Neutrophil (primary cell): Measurements from ENCODE around the gene TNFAIP8L2.
"Not testable (repeated sequence)": the region's sequence is repeated elsewhere in the genome, so short reads cannot be mapped to it uniquely, and the experiment has no call there.

ENCODE experiments used
- H3K27ac ChIP-seq: fragments of 200-600 bp; sonication (generic); 2 replicates; pipeline ENCODE4 v1.5.1; 2016; ENCODE audit warnings: mild to moderate bottlenecking, moderate library complexity
- H3K27me3 ChIP-seq: fragments of 200-600 bp; sonication (generic); 2 replicates; pipeline ENCODE4 v1.6.0; 2016; ENCODE audit warnings: mild to moderate bottlenecking
- H3K36me3 ChIP-seq: fragments of 200-600 bp; sonication (generic); 2 replicates; pipeline ENCODE4 v1.5.1; 2017
- H3K4me1 ChIP-seq, 2 experiments: fragments of 200-600 bp in 1 of 2; sonication (generic) in 1 of 2; 1 replicate in 1 of 2; 2 replicates in 1 of 2; pipeline versions ENCODE4 v1.5.1 to v1.6.1; 2013 to 2016; ENCODE audit warnings: low read depth in 1 of 2, low read length in 1 of 2, mild to moderate bottlenecking in 1 of 2, moderate library complexity in 1 of 2; ENCODE audit not compliant: control insufficient read depth in 1 of 2, insufficient read depth in 1 of 2
- H3K4me3 ChIP-seq, 2 experiments: fragments of 200-600 bp in 1 of 2; sonication (generic) in 1 of 2; 1 replicate in 1 of 2; 2 replicates in 1 of 2; pipeline ENCODE4 v1.5.1; 2013 to 2016; ENCODE audit warnings: low read depth in 1 of 2, low read length in 1 of 2, mild to moderate bottlenecking in 1 of 2, moderate library complexity in 1 of 2
- H3K9me3 ChIP-seq: fragments of 200-600 bp; sonication (generic); 2 replicates; pipeline ENCODE4 v1.5.1; 2016
- TF ChIP-seq, protein P1 (sequence below): fragments of 200-600 bp; sonication (generic); IDR thresholded peaks from 2 replicates; pipeline ENCODE4 v1.5.1; 2016; ENCODE audit warnings: antibody characterized with exemption

Gene TNFAIP8L2

DNA sequence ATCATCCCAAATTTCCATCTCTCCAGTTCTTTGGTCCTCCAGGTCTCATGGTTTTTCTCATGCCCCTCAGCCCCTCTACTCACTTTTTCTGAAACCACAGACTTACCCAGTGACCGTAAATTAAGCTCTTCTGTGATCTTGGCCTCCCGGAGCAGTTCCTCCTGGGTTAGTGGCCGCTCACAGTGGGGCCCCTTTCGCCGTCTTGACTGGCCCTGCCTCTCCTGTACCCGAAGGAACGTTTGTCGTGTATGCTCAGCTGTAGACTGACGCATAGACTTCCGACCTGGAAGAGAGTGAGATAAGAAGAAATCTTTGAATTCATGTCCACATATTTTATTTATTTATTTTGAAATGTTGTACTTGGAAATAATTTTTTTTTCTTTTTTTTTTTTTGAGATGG, 27.8 kb downstream of the TNFAIP8L2 start:
- no peak overlapping the region for H3K4me3 ChIP-seq
- H3K27me3 ChIP-seq: no peaks in the 10 kb centered on the region
- H3K9me3 ChIP-seq: no peaks in the 10 kb centered on the region
- H3K4me1 ChIP-seq: peaks cover 6% of the 10 kb centered on the region in 2 experiments
- peaks cover 66% of the 10 kb centered on the region for H3K36me3 ChIP-seq
- no peak overlapping the region for H3K27ac ChIP-seq
- TF ChIP-seq, protein P1, sequence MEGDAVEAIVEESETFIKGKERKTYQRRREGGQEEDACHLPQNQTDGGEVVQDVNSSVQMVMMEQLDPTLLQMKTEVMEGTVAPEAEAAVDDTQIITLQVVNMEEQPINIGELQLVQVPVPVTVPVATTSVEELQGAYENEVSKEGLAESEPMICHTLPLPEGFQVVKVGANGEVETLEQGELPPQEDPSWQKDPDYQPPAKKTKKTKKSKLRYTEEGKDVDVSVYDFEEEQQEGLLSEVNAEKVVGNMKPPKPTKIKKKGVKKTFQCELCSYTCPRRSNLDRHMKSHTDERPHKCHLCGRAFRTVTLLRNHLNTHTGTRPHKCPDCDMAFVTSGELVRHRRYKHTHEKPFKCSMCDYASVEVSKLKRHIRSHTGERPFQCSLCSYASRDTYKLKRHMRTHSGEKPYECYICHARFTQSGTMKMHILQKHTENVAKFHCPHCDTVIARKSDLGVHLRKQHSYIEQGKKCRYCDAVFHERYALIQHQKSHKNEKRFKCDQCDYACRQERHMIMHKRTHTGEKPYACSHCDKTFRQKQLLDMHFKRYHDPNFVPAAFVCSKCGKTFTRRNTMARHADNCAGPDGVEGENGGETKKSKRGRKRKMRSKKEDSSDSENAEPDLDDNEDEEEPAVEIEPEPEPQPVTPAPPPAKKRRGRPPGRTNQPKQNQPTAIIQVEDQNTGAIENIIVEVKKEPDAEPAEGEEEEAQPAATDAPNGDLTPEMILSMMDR: no peak

DNA sequence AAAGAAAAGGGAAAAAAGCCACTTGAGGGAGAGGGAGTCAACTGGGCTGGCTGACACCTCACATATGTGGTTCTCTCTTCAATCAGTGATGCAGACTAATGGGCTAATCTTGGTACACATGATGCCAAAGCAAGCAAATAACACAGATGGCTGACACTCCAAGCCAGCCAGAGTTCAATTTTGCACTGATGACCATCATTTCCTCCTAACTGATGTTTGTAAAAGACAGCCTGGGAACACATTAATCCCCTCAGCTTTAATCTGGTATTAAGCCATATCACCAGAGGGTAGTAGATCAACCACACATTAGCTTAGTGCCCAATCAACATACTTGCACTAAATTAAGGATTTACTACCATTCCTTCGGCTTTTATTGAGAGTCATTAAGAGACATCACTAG, 30.8 kb downstream of the TNFAIP8L2 start:
- TF ChIP-seq, protein P1: no peak
- no peak overlapping the region for H3K4me3 ChIP-seq
- H3K36me3 ChIP-seq: peaks cover 36% of the 10 kb centered on the region
- H3K27me3 ChIP-seq: peaks cover 4% of the 10 kb centered on the region
- no peaks in the 10 kb centered on the region for H3K9me3 ChIP-seq
- H3K27ac ChIP-seq: no peak overlapping the region
- peaks cover 10 to 17% of the 10 kb centered on the region in 2 experiments for H3K4me1 ChIP-seq

DNA sequence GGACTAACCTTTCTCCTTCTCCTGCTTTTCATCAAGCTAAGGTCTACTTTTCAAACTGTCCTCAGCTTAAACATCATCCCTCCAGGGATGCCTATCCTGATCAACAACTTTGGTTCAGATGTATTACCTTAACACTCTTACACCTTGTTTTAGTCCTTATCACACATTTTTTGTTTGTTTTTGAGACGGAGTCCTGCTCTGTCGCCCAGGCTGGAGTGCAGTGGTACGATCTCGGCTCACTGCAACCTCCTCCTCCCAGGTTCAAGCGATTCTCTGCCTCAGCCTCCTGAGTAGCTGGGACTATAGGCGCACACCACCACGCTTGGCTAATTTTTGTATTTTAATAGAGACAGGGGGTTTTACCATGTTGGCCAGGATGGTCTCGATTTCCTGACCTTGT, 32.2 kb downstream of the TNFAIP8L2 start:
- Histone ChIP-seq H3K36me3 (peaks cover 22% of the 10 kb centered on the region), H3K4me1 (peaks cover 10 to 17% of the 10 kb centered on the region in 2 experiments), H3K27me3 (peaks cover 17% of the 10 kb centered on the region)
- not testable (repeated sequence) for H3K27ac ChIP-seq, H3K9me3 ChIP-seq, H3K4me3 ChIP-seq

DNA sequence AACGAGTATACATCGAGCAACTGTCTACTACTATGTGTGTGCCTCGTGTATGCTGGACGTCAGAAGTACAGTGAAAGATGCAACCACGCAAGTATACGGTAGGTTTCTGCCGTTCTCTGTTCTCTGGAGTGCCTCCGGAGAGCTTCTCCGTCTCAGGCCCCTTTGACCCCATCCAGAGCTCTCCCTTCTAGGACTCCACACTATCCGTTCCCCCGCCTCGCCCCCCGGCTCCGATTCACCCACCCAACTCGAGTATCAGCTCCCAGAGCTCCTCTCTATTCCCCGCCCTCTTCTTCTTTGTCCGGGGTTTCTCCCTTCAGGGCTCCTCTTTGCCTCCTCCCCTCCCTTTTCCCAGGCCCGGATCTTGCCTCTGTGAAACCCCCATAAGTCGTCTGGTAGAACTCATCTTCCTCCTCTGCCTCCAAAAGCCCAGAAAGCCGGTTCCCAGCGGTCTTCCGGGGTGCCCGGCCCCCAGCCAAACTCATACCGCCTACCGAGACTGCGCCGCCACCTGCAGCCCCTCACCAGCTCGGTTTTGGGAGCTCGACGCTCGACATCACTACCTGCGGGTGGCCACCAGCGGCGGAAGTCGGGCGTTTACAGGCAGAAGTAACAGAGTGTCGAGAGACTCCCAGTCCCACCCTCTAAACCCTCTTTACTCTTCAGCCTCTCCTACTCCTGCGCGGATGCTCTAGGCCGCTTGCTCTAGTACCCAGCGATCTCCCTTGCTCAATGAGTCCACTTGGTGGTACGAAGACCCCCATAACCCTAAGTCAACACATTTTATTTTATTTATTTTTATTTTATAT, 33.4 kb downstream of the TNFAIP8L2 start, which contains the start of gene VPS72:
Gene VPS72 (minus strand): TSS at position 561 of the 809 bp plus-strand sequence. CDS start 76 bp downstream, at position 485.
- peak within 1 kb of the TSS; percentile 84 for H3K27ac ChIP-seq
- peaks cover 10 to 17% of the 10 kb centered on the region in 2 experiments for H3K4me1 ChIP-seq
- H3K9me3 ChIP-seq: no peaks in the 10 kb centered on the region
- peaks cover 29% of the 10 kb centered on the region for H3K27me3 ChIP-seq
- H3K36me3 ChIP-seq: peaks cover 10% of the 10 kb centered on the region
- peak within 1 kb of the TSS; percentile 67 to 79 for H3K4me3 ChIP-seq
- TF ChIP-seq, protein P1: peak; percentile 58

DNA sequence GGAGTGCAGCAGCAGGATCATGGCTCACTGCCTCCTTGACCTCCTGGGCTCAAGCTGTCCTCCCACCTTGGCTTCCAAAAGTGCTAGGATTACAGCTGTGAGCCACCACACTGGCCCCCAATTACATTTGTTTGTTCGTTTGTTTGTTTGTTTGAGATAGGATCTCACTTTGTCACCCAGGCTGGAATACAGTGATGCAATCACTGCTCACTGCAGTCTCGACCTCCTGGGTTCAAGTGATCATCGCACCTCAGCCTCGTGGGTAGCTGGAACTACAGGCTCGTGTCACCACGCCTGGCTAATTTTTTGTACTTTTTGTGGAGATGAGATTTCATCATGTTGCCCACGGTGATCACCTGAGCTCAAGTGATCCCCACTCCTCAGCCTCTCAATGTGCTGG, 35.6 kb downstream of the TNFAIP8L2 start:
- H3K9me3 ChIP-seq: no peaks in the 10 kb centered on the region
- no peak overlapping the region for H3K4me3 ChIP-seq
- H3K4me1 ChIP-seq: peaks cover 10 to 17% of the 10 kb centered on the region in 2 experiments
- TF ChIP-seq, protein P1: no peak
- H3K36me3 ChIP-seq: no peaks in the 10 kb centered on the region
- H3K27ac ChIP-seq: no peak overlapping the region
- peaks cover 34% of the 10 kb centered on the region for H3K27me3 ChIP-seq

DNA sequence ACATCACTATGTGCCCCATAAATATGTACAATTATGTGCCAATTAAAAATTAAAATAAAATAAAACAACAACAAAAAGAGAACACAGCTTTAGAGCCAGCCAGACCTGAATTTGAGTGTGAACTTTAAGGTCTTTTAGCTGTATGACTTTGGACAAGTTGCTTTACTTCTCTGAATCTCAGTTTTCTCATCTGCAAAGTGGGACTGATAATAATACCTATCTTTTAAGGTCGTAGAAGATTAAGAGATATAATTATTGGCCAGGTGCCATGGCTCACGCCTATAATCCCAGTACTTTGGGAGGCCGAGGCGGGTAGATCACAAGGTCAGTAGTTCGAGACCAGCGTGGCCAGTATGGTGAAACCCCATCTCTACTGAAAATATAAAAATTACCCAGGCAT, 36.9 kb downstream of the TNFAIP8L2 start:
- no peak overlapping the region for H3K4me3 ChIP-seq
- H3K36me3 ChIP-seq: no peaks in the 10 kb centered on the region
- no peak overlapping the region for H3K27ac ChIP-seq
- peaks cover 34% of the 10 kb centered on the region for H3K27me3 ChIP-seq
- TF ChIP-seq, protein P1: no peak
- no peaks in the 10 kb centered on the region for H3K9me3 ChIP-seq
- peaks cover 16 to 25% of the 10 kb centered on the region in 2 experiments for H3K4me1 ChIP-seq
